K562 (cell line): Measurements from ENCODE around the gene EME1.

Source experiments
- EGR1 ChIP-seq: fragments of 450-650 bp; conservative IDR thresholded peaks from 2 replicates; pipeline ENCODE4 v1.6.1; 2017; ENCODE audit warnings: mild to moderate bottlenecking
- ELF4 ChIP-seq: fragments of 450-650 bp; formaldehyde crosslinking; IDR thresholded peaks from 2 replicates; pipeline ENCODE4 v1.4.0; 2022; ENCODE audit warnings: missing genetic modification characterization
- EZH2 ChIP-seq: IDR thresholded peaks from 2 replicates; pipeline ENCODE4 v1.6.1; 2012; ENCODE audit warnings: low read depth, mild to moderate bottlenecking, inconsistent platforms, low read length, borderline replicate concordance
- FOXM1 ChIP-seq, 2 experiments: fragments of 450-650 bp in 1 of 2; sonication (generic) in 1 of 2; formaldehyde crosslinking in 1 of 2; IDR thresholded peaks; 2 replicates each; pipeline versions ENCODE4 v1.6.1 to v1.9.0; 2017 to 2022; ENCODE audit warnings: low read depth in 2 of 2, mild to moderate bottlenecking in 2 of 2, missing genetic modification reagents in 1 of 2, moderate library complexity in 1 of 2
- NFIC ChIP-seq: fragments of 450-650 bp; IDR thresholded peaks from 2 replicates; pipeline ENCODE4 v1.6.1; 2017; ENCODE audit warnings: mild to moderate bottlenecking, inconsistent platforms
- NFXL1 ChIP-seq: fragments of 450-650 bp; formaldehyde crosslinking; IDR thresholded peaks from 2 replicates; pipeline ENCODE4 v1.4.0; 2021; ENCODE audit warnings: mild to moderate bottlenecking
- RAD21 ChIP-seq, 2 experiments: fragments of 250-450 bp in 1 of 2; fragments of 450-650 bp in 1 of 2; sonication (Bioruptor Pico) in 1 of 2; formaldehyde crosslinking in 1 of 2; IDR thresholded peaks in 1 of 2; conservative IDR thresholded peaks in 1 of 2; 2 replicates each; pipeline versions ENCODE4 v1.4.0 to v1.8.0; 2020 to 2022; ENCODE audit warnings: mild to moderate bottlenecking in 2 of 2, moderate library complexity in 1 of 2
- ZFP36 ChIP-seq: fragments of 150-350 bp; IDR thresholded peaks from 2 replicates; pipeline ENCODE4 v1.6.1; 2018; ENCODE audit warnings: low read length, low read depth; ENCODE audit not compliant: partially characterized antibody
- TF ChIP-seq, protein P1 (sequence below), 3 experiments: IDR thresholded peaks in 2 of 3; conservative IDR thresholded peaks in 1 of 3; 2 replicates each; pipeline ENCODE4 v1.5.1; 2011 to 2012; ENCODE audit warnings: low read length in 3 of 3, mild to moderate bottlenecking in 3 of 3, control low read depth in 2 of 3, improper control_type of control experiment in 1 of 3, inconsistent platforms in 1 of 3, low read depth in 1 of 3, mixed read lengths in 1 of 3, moderate library complexity in 1 of 3; ENCODE audit not compliant: insufficient read depth in 2 of 3

DNA sequence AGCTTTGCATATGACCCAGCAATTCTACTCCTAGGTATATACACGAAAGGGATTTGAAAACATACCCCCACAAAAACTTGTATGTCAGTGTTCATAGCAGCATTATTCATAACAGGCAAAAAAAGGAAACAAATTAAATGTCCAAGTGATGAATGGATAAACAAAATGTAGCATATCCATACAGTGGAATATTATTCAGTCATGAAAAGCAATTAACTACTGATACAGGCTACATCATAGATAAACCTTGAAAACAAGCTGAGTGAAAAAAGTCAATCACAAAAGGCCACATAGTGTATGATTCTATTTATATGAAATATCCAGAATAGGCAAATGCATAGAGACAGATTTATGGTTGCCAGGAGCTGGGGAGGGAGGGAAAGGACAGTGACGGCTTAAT is 676 bp downstream of the EME1 start:
- TF ChIP-seq EGR1 (no peak), EZH2 (no peak), NFXL1 (CRISPR knock-in tag) (no peak), RAD21 (CRISPR knock-in tag; conservative IDR thresholded peaks at IDR 0.05 in 1 of 2, IDR thresholded peaks at IDR 0.05 in 1 of 2) (no peak), ELF4 (no peak), NFIC (no peak), ZFP36 (no peak), FOXM1 (IDR thresholded peaks at IDR 0.05; ENCODE audit: low read depth) (no peak), FOXM1 (CRISPR knock-in tag; IDR thresholded peaks at IDR 0.05; ENCODE audit: low read depth) (no peak)
- TF ChIP-seq, protein P1, sequence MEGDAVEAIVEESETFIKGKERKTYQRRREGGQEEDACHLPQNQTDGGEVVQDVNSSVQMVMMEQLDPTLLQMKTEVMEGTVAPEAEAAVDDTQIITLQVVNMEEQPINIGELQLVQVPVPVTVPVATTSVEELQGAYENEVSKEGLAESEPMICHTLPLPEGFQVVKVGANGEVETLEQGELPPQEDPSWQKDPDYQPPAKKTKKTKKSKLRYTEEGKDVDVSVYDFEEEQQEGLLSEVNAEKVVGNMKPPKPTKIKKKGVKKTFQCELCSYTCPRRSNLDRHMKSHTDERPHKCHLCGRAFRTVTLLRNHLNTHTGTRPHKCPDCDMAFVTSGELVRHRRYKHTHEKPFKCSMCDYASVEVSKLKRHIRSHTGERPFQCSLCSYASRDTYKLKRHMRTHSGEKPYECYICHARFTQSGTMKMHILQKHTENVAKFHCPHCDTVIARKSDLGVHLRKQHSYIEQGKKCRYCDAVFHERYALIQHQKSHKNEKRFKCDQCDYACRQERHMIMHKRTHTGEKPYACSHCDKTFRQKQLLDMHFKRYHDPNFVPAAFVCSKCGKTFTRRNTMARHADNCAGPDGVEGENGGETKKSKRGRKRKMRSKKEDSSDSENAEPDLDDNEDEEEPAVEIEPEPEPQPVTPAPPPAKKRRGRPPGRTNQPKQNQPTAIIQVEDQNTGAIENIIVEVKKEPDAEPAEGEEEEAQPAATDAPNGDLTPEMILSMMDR (IDR thresholded peaks at IDR 0.05 in 2 of 3, conservative IDR thresholded peaks at IDR 0.05 in 1 of 3; ENCODE audit: insufficient read depth in 2 of 3, low read depth in 1 of 3, low read length in 3 of 3): no peak
